Gastroesophageal sphincter (tissue), 4 donors: Measurements from ENCODE around the gene ELMO1. TPM values are rescaled to one million over a fixed set of nuclear protein-coding genes. Genes with fewer than 3 reads are reported as not detected.

Experiments used
- ATAC-seq: fragments of 150-250 bp; one replicate; pipeline ENCODE4 v1.9.1; 2016; ENCODE audit warnings: mild to moderate bottlenecking, moderate library complexity
- H3K27ac ChIP-seq, 4 donors: fragments of 200-600 bp; sonication (generic) in 3 of 4; 1 replicate in 3 of 4; 2 replicates in 1 of 4; pipeline ENCODE4 v1.5.1; 2016 to 2019
- H3K27me3 ChIP-seq: fragments of 200-600 bp; sonication (generic); one replicate; pipeline ENCODE4 v1.5.1; 2019
- H3K36me3 ChIP-seq, 2 donors: fragments of 200-600 bp; sonication (generic); one replicate each; pipeline ENCODE4 v1.5.1; 2019; ENCODE audit warnings: control low read depth in 1 of 2
- H3K4me1 ChIP-seq, 3 donors: fragments of 200-600 bp; sonication (generic); 1 replicate in 2 of 3; 2 replicates in 1 of 3; pipeline ENCODE4 v1.5.1; 2016 to 2019; ENCODE audit warnings: control low read depth in 2 of 3
- H3K4me3 ChIP-seq, 2 donors: fragments of 200-600 bp; sonication (generic); one replicate each; pipeline ENCODE4 v1.5.1; 2019; ENCODE audit warnings: mild to moderate bottlenecking in 1 of 2, moderate library complexity in 1 of 2
- H3K9me3 ChIP-seq, 3 donors: fragments of 200-600 bp; sonication (generic); one replicate each; pipeline ENCODE4 v1.5.1; 2017 to 2019; ENCODE audit warnings: control low read depth in 2 of 3
- EP300 ChIP-seq: sonication (generic); formaldehyde crosslinking; IDR thresholded peaks from one replicate; pipeline ENCODE4 v1.6.1; 2017; ENCODE audit warnings: antibody characterized with exemption, mild to moderate bottlenecking
- POLR2A ChIP-seq, 2 donors: fragments of 450-650 bp; IDR thresholded peaks; one replicate each; pipeline ENCODE4 v1.6.1; 2017; ENCODE audit warnings: antibody characterized with exemption in 2 of 2, mild to moderate bottlenecking in 2 of 2, moderate library complexity in 1 of 2
- POLR2AphosphoS5 ChIP-seq: sonication (generic); formaldehyde crosslinking; IDR thresholded peaks from one replicate; pipeline ENCODE4 v1.6.1; 2017; ENCODE audit warnings: antibody characterized with exemption
- WGBS, 2 donors: methylation state at CpG; one replicate each; pipeline ENCODE4 v1.1.5; 2018; ENCODE audit warnings: low coverage in 1 of 2; 5-methylcytosine and 5-hydroxymethylcytosine counted together
- total RNA-seq, 4 donors: library from RNA; depleted of rRNA; stranded (reverse); fragments of >200 nt; gene quantifications; one replicate each; pipeline ENCODE4 v1.1.0, GENCODE V29; 2016
- TF ChIP-seq, protein P1 (sequence below), 4 experiments: fragments of 200-600 bp in 2 of 4; fragments of 450-650 bp in 2 of 4; sonication (generic) in 1 of 4; IDR thresholded peaks; one replicate each; pipeline ENCODE4 v1.5.1; 2017 to 2019; ENCODE audit warnings: antibody characterized with exemption in 4 of 4, mild to moderate bottlenecking in 2 of 4, moderate library complexity in 2 of 4

ELMO1 gene
- total RNA-seq, 4 donors from 2014 or later = 22.1 to 54.0 (median 42.7) TPM

DNA sequence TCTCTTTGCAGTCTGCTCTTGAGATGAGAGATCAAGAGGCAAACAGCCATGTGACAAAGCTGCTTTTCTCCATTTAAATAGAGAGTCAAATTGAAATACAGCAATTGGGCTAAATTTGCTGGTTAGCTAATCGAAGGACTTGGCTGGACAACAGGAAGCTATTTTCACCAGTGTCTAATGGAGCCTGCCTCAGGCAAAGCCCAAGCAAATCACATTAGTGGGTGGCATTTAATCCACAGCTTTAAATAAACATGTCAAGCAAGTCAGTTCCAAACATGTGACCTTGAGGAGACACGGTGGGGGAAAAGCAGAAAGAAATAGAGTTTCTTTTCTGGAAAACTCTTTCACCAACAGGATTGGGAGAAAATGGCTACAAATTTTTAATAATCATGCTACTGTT lies 543.9 kb downstream of the ELMO1 start:
- ATAC-seq = no peak
- Histone ChIP-seq H3K4me1 (peaks cover 0 to 42% (median 0%) of the 10 kb centered on the region in 3 donors), H3K27ac (peak overlapping the region in 1 of 4 donors; percentile 17), H3K4me3 (no peak overlapping the region), H3K9me3 (no peaks in the 10 kb centered on the region), H3K36me3 (no peaks in the 10 kb centered on the region), H3K27me3 (no peaks in the 10 kb centered on the region)
- TF ChIP-seq POLR2A (IDR thresholded peaks at IDR 0.05) (no peak), EP300 (no peak), POLR2AphosphoS5 (no peak)
- TF ChIP-seq, protein P1, sequence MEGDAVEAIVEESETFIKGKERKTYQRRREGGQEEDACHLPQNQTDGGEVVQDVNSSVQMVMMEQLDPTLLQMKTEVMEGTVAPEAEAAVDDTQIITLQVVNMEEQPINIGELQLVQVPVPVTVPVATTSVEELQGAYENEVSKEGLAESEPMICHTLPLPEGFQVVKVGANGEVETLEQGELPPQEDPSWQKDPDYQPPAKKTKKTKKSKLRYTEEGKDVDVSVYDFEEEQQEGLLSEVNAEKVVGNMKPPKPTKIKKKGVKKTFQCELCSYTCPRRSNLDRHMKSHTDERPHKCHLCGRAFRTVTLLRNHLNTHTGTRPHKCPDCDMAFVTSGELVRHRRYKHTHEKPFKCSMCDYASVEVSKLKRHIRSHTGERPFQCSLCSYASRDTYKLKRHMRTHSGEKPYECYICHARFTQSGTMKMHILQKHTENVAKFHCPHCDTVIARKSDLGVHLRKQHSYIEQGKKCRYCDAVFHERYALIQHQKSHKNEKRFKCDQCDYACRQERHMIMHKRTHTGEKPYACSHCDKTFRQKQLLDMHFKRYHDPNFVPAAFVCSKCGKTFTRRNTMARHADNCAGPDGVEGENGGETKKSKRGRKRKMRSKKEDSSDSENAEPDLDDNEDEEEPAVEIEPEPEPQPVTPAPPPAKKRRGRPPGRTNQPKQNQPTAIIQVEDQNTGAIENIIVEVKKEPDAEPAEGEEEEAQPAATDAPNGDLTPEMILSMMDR (IDR thresholded peaks at IDR 0.05) = no peak
- WGBS, 2 donors = 28 to 29% methylated on average over 1 to 2 of the region's 2 CpGs

DNA sequence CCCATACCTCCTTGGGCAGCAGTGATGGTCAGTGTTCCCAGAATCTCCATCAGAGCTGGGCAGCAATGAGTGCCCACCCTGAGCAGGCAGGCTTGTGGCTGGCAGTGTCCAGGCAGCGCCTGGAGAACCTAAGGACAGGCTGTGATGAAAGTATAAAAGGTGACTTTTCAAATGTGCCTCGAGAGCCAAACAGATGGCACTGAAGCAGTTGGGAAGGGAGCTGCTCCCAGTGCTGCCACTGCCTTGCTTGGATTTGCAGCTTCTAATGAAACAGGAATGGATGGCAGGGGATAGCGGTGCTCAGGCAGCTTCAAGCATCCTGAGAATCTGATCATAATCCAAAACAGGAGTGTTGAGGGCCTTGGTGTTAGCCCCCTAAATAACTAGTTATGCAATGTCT lies 544.6 kb downstream of the ELMO1 start:
- no peaks in the 10 kb centered on the region for H3K27me3 ChIP-seq
- no peaks in the 10 kb centered on the region for H3K9me3 ChIP-seq
- H3K36me3 ChIP-seq = no peaks in the 10 kb centered on the region
- no peak overlapping the region for H3K4me3 ChIP-seq
- no peak for TF ChIP-seq POLR2AphosphoS5
- TF ChIP-seq EP300 = no peak
- no peak for TF ChIP-seq POLR2A (IDR thresholded peaks at IDR 0.05)
- TF ChIP-seq, protein P1 (IDR thresholded peaks at IDR 0.05) = no peak
- WGBS, 2 donors = 84 to 86% methylated on average over 1 to 3 of the region's 3 CpGs
- peak overlapping the region in 1 of 4 donors; percentile 25 for H3K27ac ChIP-seq
- no peak for ATAC-seq
- H3K4me1 ChIP-seq = peaks cover 0 to 42% (median 0%) of the 10 kb centered on the region in 3 donors

DNA sequence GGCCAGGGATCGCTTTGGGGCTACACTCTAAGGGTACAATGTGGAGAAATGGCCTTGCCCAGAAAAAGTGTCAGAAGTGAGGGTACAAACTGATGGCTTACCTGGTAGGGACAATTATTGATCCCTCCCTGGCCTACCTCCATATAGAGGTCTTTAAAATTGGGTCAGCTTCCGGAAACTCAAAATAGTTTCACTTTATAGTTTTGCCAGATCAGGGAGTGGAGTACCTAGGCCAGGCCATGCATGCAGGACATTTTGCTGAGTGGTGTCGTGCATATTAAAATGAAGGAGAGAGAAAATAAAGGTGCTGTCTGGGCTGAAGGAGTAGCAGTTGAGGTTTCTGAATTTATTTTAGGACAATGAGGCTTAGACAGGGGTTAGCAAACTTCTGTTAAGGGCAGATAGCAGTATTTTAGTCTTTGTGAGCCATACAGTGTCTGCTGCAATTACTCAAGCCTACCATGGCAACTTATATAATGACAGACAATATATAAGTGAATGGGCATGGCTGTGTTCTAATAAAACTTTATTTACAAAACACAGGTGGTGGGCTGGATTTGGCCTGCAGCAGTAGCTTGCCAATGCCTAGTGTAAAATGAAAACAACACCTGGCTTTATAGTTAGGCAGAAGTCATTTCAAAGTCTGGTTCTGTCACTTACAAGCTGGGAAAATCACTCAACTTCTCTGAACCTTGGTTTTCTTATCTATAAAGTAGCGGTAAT lies 547.5 kb downstream of the ELMO1 start:
- no peak overlapping the region for H3K27ac ChIP-seq
- H3K4me1 ChIP-seq = peaks cover 0 to 29% (median 0%) of the 10 kb centered on the region in 3 donors
- WGBS, 2 donors = 88 to 90% methylated on average over 3 to 4 of the region's 4 CpGs
- H3K27me3 ChIP-seq = no peaks in the 10 kb centered on the region
- H3K9me3 ChIP-seq = no peaks in the 10 kb centered on the region
- H3K4me3 ChIP-seq = no peak overlapping the region
- TF ChIP-seq, protein P1 (IDR thresholded peaks at IDR 0.05) = no peak
- TF ChIP-seq POLR2A (IDR thresholded peaks at IDR 0.05) (no peak), POLR2AphosphoS5 (no peak), EP300 (no peak)
- no peak for ATAC-seq
- no peaks in the 10 kb centered on the region for H3K36me3 ChIP-seq

DNA sequence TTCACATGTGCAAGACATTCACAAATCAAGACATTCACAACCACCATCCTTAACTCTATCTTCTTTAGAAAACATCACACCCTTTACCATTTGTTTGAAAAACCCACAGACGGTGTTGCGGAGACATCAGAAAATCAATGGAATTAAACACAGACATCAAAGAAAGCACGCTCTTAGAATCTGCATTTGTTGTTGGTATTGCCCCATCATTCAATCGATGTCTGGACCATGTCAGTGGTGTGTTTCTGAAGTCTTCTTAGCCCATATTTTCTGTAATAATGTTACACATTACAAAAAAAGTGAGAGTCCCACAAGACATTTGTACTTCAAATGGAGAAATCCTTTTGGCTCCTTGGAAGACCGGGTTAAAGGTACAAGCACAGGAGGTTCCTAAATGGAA lies 550.5 kb downstream of the ELMO1 start:
- no peak overlapping the region for H3K4me3 ChIP-seq
- H3K9me3 ChIP-seq = no peaks in the 10 kb centered on the region
- no peak for ATAC-seq
- H3K27ac ChIP-seq = no peak overlapping the region
- 89 to 100% methylated on average over 4 to 5 of the region's 5 CpGs for whole genome bisulfite sequencing, 2 donors
- H3K36me3 ChIP-seq = peaks cover 0 to 11% of the 10 kb centered on the region in 2 donors
- TF ChIP-seq, protein P1 (IDR thresholded peaks at IDR 0.05) = no peak
- TF ChIP-seq POLR2A (IDR thresholded peaks at IDR 0.05) (no peak), POLR2AphosphoS5 (no peak)
- no peaks in the 10 kb centered on the region for H3K27me3 ChIP-seq
- H3K4me1 ChIP-seq = peaks cover 0 to under 1% (median 0%) of the 10 kb centered on the region in 3 donors
